Measurements from ENCODE around the gene RPTOR.

The RPTOR gene

GRCh38 chr17:80990921-80991644 is 446.4 kb downstream of the RPTOR start:
- ATAC-seq, result no peak
- TF ChIP-seq ZFP3 (CRISPR knock-in tag; IDR thresholded peaks at IDR 0.05) (no peak), BACH2 (CRISPR knock-in tag; IDR thresholded peaks at IDR 0.05; ENCODE audit: borderline replicate concordance) (no peak), TSHZ2 (CRISPR knock-in tag; IDR thresholded peaks at IDR 0.05) (no peak), ZFP30 (CRISPR knock-in tag; IDR thresholded peaks at IDR 0.05) (no peak), ZNF8 (CRISPR knock-in tag; IDR thresholded peaks at IDR 0.05) (no peak), PPARA (CRISPR knock-in tag; IDR thresholded peaks at IDR 0.05; ENCODE audit: borderline replicate concordance) (no peak), CSDC2 (CRISPR knock-in tag; IDR thresholded peaks at IDR 0.05) (no peak), ARNTL (CRISPR knock-in tag; IDR thresholded peaks at IDR 0.05; ENCODE audit: borderline replicate concordance, low read depth) (no peak), ZC3H10 (CRISPR knock-in tag; IDR thresholded peaks at IDR 0.05) (no peak), ZNF70 (CRISPR knock-in tag; IDR thresholded peaks at IDR 0.05) (no peak), ZNF565 (CRISPR knock-in tag; conservative IDR thresholded peaks at IDR 0.05; ENCODE audit: low read depth) (no peak), RARB (CRISPR knock-in tag; IDR thresholded peaks at IDR 0.05) (no peak), GLIS3 (CRISPR knock-in tag; IDR thresholded peaks at IDR 0.05) (no peak)
- TF ChIP-seq, protein P1, sequence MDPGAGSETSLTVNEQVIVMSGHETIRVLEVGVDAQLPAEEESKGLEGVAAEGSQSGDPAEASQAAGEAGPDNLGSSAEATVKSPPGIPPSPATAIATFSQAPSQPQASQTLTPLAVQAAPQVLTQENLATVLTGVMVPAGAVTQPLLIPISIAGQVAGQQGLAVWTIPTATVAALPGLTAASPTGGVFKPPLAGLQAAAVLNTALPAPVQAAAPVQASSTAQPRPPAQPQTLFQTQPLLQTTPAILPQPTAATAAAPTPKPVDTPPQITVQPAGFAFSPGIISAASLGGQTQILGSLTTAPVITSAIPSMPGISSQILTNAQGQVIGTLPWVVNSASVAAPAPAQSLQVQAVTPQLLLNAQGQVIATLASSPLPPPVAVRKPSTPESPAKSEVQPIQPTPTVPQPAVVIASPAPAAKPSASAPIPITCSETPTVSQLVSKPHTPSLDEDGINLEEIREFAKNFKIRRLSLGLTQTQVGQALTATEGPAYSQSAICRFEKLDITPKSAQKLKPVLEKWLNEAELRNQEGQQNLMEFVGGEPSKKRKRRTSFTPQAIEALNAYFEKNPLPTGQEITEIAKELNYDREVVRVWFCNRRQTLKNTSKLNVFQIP (CRISPR knock-in tag; IDR thresholded peaks at IDR 0.05; ENCODE audit: borderline replicate concordance, low read depth), result no peak
- TF ChIP-seq, protein P2, sequence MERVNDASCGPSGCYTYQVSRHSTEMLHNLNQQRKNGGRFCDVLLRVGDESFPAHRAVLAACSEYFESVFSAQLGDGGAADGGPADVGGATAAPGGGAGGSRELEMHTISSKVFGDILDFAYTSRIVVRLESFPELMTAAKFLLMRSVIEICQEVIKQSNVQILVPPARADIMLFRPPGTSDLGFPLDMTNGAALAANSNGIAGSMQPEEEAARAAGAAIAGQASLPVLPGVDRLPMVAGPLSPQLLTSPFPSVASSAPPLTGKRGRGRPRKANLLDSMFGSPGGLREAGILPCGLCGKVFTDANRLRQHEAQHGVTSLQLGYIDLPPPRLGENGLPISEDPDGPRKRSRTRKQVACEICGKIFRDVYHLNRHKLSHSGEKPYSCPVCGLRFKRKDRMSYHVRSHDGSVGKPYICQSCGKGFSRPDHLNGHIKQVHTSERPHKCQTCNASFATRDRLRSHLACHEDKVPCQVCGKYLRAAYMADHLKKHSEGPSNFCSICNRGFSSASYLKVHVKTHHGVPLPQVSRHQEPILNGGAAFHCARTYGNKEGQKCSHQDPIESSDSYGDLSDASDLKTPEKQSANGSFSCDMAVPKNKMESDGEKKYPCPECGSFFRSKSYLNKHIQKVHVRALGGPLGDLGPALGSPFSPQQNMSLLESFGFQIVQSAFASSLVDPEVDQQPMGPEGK (CRISPR knock-in tag; IDR thresholded peaks at IDR 0.05; ENCODE audit: borderline replicate concordance), result no peak
- TF ChIP-seq, protein P3, sequence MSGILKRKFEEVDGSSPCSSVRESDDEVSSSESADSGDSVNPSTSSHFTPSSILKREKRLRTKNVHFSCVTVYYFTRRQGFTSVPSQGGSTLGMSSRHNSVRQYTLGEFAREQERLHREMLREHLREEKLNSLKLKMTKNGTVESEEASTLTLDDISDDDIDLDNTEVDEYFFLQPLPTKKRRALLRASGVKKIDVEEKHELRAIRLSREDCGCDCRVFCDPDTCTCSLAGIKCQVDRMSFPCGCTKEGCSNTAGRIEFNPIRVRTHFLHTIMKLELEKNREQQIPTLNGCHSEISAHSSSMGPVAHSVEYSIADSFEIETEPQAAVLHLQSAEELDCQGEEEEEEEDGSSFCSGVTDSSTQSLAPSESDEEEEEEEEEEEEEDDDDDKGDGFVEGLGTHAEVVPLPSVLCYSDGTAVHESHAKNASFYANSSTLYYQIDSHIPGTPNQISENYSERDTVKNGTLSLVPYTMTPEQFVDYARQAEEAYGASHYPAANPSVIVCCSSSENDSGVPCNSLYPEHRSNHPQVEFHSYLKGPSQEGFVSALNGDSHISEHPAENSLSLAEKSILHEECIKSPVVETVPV (CRISPR knock-in tag; IDR thresholded peaks at IDR 0.05), result no peak
- TF ChIP-seq, protein P4, sequence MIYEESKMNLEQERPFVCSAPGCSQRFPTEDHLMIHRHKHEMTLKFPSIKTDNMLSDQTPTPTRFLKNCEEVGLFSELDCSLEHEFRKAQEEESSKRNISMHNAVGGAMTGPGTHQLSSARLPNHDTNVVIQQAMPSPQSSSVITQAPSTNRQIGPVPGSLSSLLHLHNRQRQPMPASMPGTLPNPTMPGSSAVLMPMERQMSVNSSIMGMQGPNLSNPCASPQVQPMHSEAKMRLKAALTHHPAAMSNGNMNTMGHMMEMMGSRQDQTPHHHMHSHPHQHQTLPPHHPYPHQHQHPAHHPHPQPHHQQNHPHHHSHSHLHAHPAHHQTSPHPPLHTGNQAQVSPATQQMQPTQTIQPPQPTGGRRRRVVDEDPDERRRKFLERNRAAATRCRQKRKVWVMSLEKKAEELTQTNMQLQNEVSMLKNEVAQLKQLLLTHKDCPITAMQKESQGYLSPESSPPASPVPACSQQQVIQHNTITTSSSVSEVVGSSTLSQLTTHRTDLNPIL (CRISPR knock-in tag; IDR thresholded peaks at IDR 0.05; ENCODE audit: low read depth), result no peak

DNA sequence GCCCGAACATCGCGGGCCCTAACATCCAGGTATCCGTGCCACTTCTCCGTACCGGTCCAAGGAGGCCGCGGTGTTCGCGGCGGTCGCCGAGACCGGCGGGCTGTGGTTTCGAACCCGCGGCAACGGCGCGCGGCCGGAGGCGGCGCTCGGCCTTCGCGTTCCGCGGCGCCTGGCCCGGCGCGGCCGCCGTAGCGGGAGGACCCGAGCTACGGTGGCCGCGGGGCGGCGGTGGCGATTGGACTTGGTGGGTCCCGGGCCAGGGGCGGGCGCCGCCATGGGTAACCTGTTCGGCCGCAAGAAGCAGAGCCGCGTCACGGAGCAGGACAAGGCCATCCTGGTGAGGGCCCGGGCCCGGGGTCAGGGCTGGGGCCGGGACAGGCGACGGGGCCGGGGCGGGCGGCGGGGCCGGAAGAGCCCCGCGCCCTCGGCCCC is 447.0 kb downstream of the RPTOR start, which contains the start of gene CHMP6:
Gene CHMP6 (plus strand): TSS at position 197 of the 432 bp plus-strand sequence. CDS start 78 bp downstream, at position 275.
- peak; percentile 37 for ATAC-seq
- TF ChIP-seq ZNF565 (CRISPR knock-in tag; conservative IDR thresholded peaks at IDR 0.05; ENCODE audit: low read depth) (no peak), ISL1 (CRISPR knock-in tag; IDR thresholded peaks at IDR 0.05) (no peak), CSDC2 (CRISPR knock-in tag; IDR thresholded peaks at IDR 0.05) (peak; percentile 85; the same call in 1 of the 2 replicates), RARB (CRISPR knock-in tag; IDR thresholded peaks at IDR 0.05) (no peak), ZNF70 (CRISPR knock-in tag; IDR thresholded peaks at IDR 0.05) (no peak), BACH2 (CRISPR knock-in tag; IDR thresholded peaks at IDR 0.05; ENCODE audit: borderline replicate concordance) (no peak), ESRRG (CRISPR knock-in tag; IDR thresholded peaks at IDR 0.05) (no peak), ZC3H10 (CRISPR knock-in tag; IDR thresholded peaks at IDR 0.05) (no peak), ZNF8 (CRISPR knock-in tag; IDR thresholded peaks at IDR 0.05) (no peak), ARNTL (CRISPR knock-in tag; IDR thresholded peaks at IDR 0.05; ENCODE audit: borderline replicate concordance, low read depth) (no peak), ZFP3 (CRISPR knock-in tag; IDR thresholded peaks at IDR 0.05) (peak; percentile 63; the same call in 1 of the 2 replicates), GLIS3 (CRISPR knock-in tag; IDR thresholded peaks at IDR 0.05) (no peak), OSR1 (CRISPR knock-in tag; IDR thresholded peaks at IDR 0.05) (no peak), PPARA (CRISPR knock-in tag; IDR thresholded peaks at IDR 0.05; ENCODE audit: borderline replicate concordance) (no peak), ZFP30 (CRISPR knock-in tag; IDR thresholded peaks at IDR 0.05) (no peak), TCF4 (CRISPR knock-in tag; IDR thresholded peaks at IDR 0.05; ENCODE audit: borderline replicate concordance) (no peak), SNAI2 (CRISPR knock-in tag; IDR thresholded peaks at IDR 0.05) (peak; percentile 72; the same call in 1 of the 2 replicates)
- TF ChIP-seq, protein P3 (CRISPR knock-in tag; IDR thresholded peaks at IDR 0.05), result no peak
- TF ChIP-seq, protein P1 (CRISPR knock-in tag; IDR thresholded peaks at IDR 0.05; ENCODE audit: borderline replicate concordance, low read depth), result no peak

Measured in SK-N-SH treated with all-trans-retinoic acid at 6 μM for 48 hours (cell line).